Liver (tissue), 3 donors: ENCODE data around the gene SDE2.

Source experiments
- CTCF ChIP-seq: fragments of 150-350 bp; IDR thresholded peaks from 2 replicates; pipeline ENCODE4 v1.5.1; 2017; ENCODE audit warnings: improper control_type of control experiment, low read depth, low read length; ENCODE audit not compliant: missing input control
- MAX ChIP-seq: IDR thresholded peaks from 2 replicates; pipeline ENCODE4 v1.6.1; 2016; ENCODE audit warnings: antibody characterized with exemption
- TAF1 ChIP-seq: conservative IDR thresholded peaks from 2 replicates; pipeline ENCODE4 v1.6.1; 2016; ENCODE audit warnings: antibody characterized with exemption, mild to moderate bottlenecking
- donor health status: healthy.
- donor health status: healthy.

GRCh38 chr1:226006686-226007085, 7.5 kb upstream of the SDE2 start:
- TF ChIP-seq CTCF (no peak), TAF1 (no peak), MAX (no peak)
